Activated CD4-positive, alpha-beta memory T cell treated with anti-CD3 and anti-CD28 coated beads, Interleukin-2, amount 10 ng/mL, durations not matched to agents 7 days and 5 days (primary cell): ENCODE results near the gene DNM3. TPM values are rescaled to one million over a fixed set of nuclear protein-coding genes. Genes with fewer than 3 reads are reported as not detected.

ENCODE experiments used
- CTCF ChIA-PET: fragments of 350-600 bp; sonication (Branson Sonifier 250); formaldehyde crosslinking; loops from one replicate; lab custom pipeline; 2021; ENCODE audit warnings: antibody characterized with exemption, inconsistent platforms; lab: Charles Lee
- POLR2A ChIA-PET: fragments of 350-600 bp; sonication (Branson Sonifier 250); formaldehyde crosslinking; loops from one replicate; lab custom pipeline; 2021; ENCODE audit warnings: antibody characterized with exemption; lab: Charles Lee
- DNase-seq: peaks from one replicate; pipeline ENCODE4 v3.0.0-alpha.2; 2020
- H3K27ac Mint-ChIP-seq: one replicate; pipeline ENCODE4 v1.8.0; 2021; ENCODE audit warnings: mild to moderate bottlenecking, mixed read lengths
- H3K27me3 Mint-ChIP-seq: one replicate; pipeline ENCODE4 v1.8.0; 2021; ENCODE audit warnings: mixed read lengths
- H3K36me3 Mint-ChIP-seq: one replicate; pipeline ENCODE4 v1.8.0; 2021; ENCODE audit warnings: low read depth, mixed read lengths
- H3K4me1 Mint-ChIP-seq: one replicate; pipeline ENCODE4 v1.8.0; 2021; ENCODE audit warnings: mixed read lengths
- H3K4me3 Mint-ChIP-seq: one replicate; pipeline ENCODE4 v1.8.0; 2021; ENCODE audit warnings: mild to moderate bottlenecking, mixed read lengths
- H3K9me3 Mint-ChIP-seq: one replicate; pipeline ENCODE4 v1.8.0; 2021; ENCODE audit warnings: mixed read lengths
- total RNA-seq, 2 experiments: library from RNA; stranded (reverse); gene quantifications; one replicate each; pipeline ENCODE4 v1.2.3, GENCODE V29; 2021

The DNM3 gene
- total RNA-seq, 2 experiments from 2014 or later = 2.0 to 2.2 TPM

GRCh38 chr1:171883849-171884248, 42.6 kb downstream of the DNM3 start:
- ChIA-PET POLR2A (no interaction called here), CTCF (interaction anchor here (0.7 kb wide), 1 partner anchor 239 kb away, joined by 3 read pairs; no protein-coding TSS in a partner anchor)
- DNase-seq = no peak
- Mint-ChIP-seq H3K9me3 (peaks cover 2% of the 10 kb centered on the region), H3K27ac (no peak overlapping the region), H3K27me3 (no peaks in the 10 kb centered on the region), H3K4me1 (peaks cover 13% of the 10 kb centered on the region), H3K4me3 (no peak overlapping the region), H3K36me3 (no peaks in the 10 kb centered on the region)

GRCh38 chr1:171884475-171884874, 43.2 kb downstream of the DNM3 start:
- no peak for DNase-seq
- Mint-ChIP-seq H3K36me3 (no peaks in the 10 kb centered on the region), H3K27me3 (no peaks in the 10 kb centered on the region)

GRCh38 chr1:171890131-171890530, 48.8 kb downstream of the DNM3 start:
- Mint-ChIP-seq H3K9me3 (peaks cover 2% of the 10 kb centered on the region), H3K27me3 (no peaks in the 10 kb centered on the region), H3K27ac (no peak overlapping the region), H3K36me3 (no peaks in the 10 kb centered on the region), H3K4me1 (no peaks in the 10 kb centered on the region), H3K4me3 (no peak overlapping the region)
- ChIA-PET CTCF (no interaction called here), POLR2A (no interaction called here)
- DNase-seq = no peak

More at GRCh38 chr1:171884475-171884874, 43.2 kb downstream of the DNM3 start:
- CTCF ChIA-PET = interaction anchor here (0.7 kb wide), 1 partner anchor 240 kb away, joined by 3 read pairs; no protein-coding TSS in a partner anchor
- H3K4me3 Mint-ChIP-seq = no peak overlapping the region
- peaks cover 2% of the 10 kb centered on the region for H3K9me3 Mint-ChIP-seq
- POLR2A ChIA-PET = no interaction called here
- H3K4me1 Mint-ChIP-seq = peaks cover 13% of the 10 kb centered on the region
- H3K27ac Mint-ChIP-seq = no peak overlapping the region

GRCh38 chr1:171896936-171897703, 55.8 kb downstream of the DNM3 start:
- Mint-ChIP-seq H3K36me3 (no peaks in the 10 kb centered on the region), H3K9me3 (no peaks in the 10 kb centered on the region), H3K4me1 (no peaks in the 10 kb centered on the region), H3K4me3 (no peak overlapping the region), H3K27ac (no peak overlapping the region), H3K27me3 (no peaks in the 10 kb centered on the region)
- ChIA-PET POLR2A (no interaction called here), CTCF (no interaction called here)
- no peak for DNase-seq

- H3K4me1 Mint-ChIP-seq = peaks cover 2% of the 10 kb centered on the region
- no peaks in the 10 kb centered on the region for H3K36me3 Mint-ChIP-seq
These were observed 57.6 kb downstream of the DNM3 start for GRCh38 chr1:171898941-171899340.

GRCh38 chr1:171899838-171900237, 58.5 kb downstream of the DNM3 start:
- CTCF ChIA-PET = no interaction called here
- Mint-ChIP-seq H3K27me3 (no peaks in the 10 kb centered on the region), H3K4me3 (no peak overlapping the region), H3K36me3 (no peaks in the 10 kb centered on the region), H3K9me3 (no peaks in the 10 kb centered on the region), H3K4me1 (peaks cover 2% of the 10 kb centered on the region), H3K27ac (no peak overlapping the region)
- DNase-seq = no peak
- POLR2A ChIA-PET = no interaction called here

More at GRCh38 chr1:171898941-171899340, 57.6 kb downstream of the DNM3 start:
- H3K4me3 Mint-ChIP-seq = no peak overlapping the region
- no peak overlapping the region for H3K27ac Mint-ChIP-seq
- no peaks in the 10 kb centered on the region for H3K9me3 Mint-ChIP-seq
- no peak for DNase-seq
- no peaks in the 10 kb centered on the region for H3K27me3 Mint-ChIP-seq
- CTCF ChIA-PET = no interaction called here
- POLR2A ChIA-PET = no interaction called here

- Mint-ChIP-seq H3K27ac (no peak overlapping the region), H3K27me3 (peaks cover 1% of the 10 kb centered on the region), H3K4me1 (peaks cover 2% of the 10 kb centered on the region), H3K36me3 (no peaks in the 10 kb centered on the region), H3K9me3 (no peaks in the 10 kb centered on the region), H3K4me3 (no peak overlapping the region)
- POLR2A ChIA-PET = no interaction called here
- no peak for DNase-seq
- CTCF ChIA-PET = no interaction called here
These were observed 59.9 kb downstream of the DNM3 start for GRCh38 chr1:171901245-171901644.

- Mint-ChIP-seq H3K9me3 (no peaks in the 10 kb centered on the region), H3K4me3 (no peak overlapping the region), H3K27ac (no peak overlapping the region), H3K27me3 (peaks cover 1% of the 10 kb centered on the region), H3K36me3 (no peaks in the 10 kb centered on the region), H3K4me1 (peaks cover 2% of the 10 kb centered on the region)
- POLR2A ChIA-PET = no interaction called here
- CTCF ChIA-PET = no interaction called here
- no peak for DNase-seq
These were observed 61.2 kb downstream of the DNM3 start for GRCh38 chr1:171902527-171902926.

GRCh38 chr1:171904778-171905450, 63.6 kb downstream of the DNM3 start:
- H3K27ac Mint-ChIP-seq = no peak overlapping the region
- POLR2A ChIA-PET = no interaction called here
- H3K4me3 Mint-ChIP-seq = no peak overlapping the region
- H3K4me1 Mint-ChIP-seq = peaks cover 5% of the 10 kb centered on the region
- CTCF ChIA-PET = no interaction called here
- no peaks in the 10 kb centered on the region for H3K9me3 Mint-ChIP-seq
- H3K36me3 Mint-ChIP-seq = no peaks in the 10 kb centered on the region
- DNase-seq = no peak
- H3K27me3 Mint-ChIP-seq = peaks cover 1% of the 10 kb centered on the region

GRCh38 chr1:171909711-171910110, 68.4 kb downstream of the DNM3 start:
- Mint-ChIP-seq H3K36me3 (no peaks in the 10 kb centered on the region), H3K27me3 (peaks cover 4% of the 10 kb centered on the region), H3K4me3 (no peak overlapping the region), H3K4me1 (peaks cover 3% of the 10 kb centered on the region), H3K27ac (no peak overlapping the region), H3K9me3 (no peaks in the 10 kb centered on the region)
- ChIA-PET CTCF (no interaction called here), POLR2A (no interaction called here)
- DNase-seq = no peak

- ChIA-PET CTCF (interaction anchor here (1.7 kb wide), 1 partner anchor 266 kb away, joined by 3 read pairs; no protein-coding TSS in a partner anchor), POLR2A (no interaction called here)
- Mint-ChIP-seq H3K4me1 (peaks cover 3% of the 10 kb centered on the region), H3K36me3 (no peaks in the 10 kb centered on the region), H3K27me3 (peaks cover 2% of the 10 kb centered on the region), H3K9me3 (no peaks in the 10 kb centered on the region), H3K27ac (no peak overlapping the region), H3K4me3 (no peak overlapping the region)
- no peak for DNase-seq
These were observed 69.5 kb downstream of the DNM3 start for GRCh38 chr1:171910786-171911185.

- Mint-ChIP-seq H3K4me3 (no peak overlapping the region), H3K27ac (no peak overlapping the region), H3K9me3 (no peaks in the 10 kb centered on the region), H3K27me3 (peaks cover 2% of the 10 kb centered on the region), H3K36me3 (no peaks in the 10 kb centered on the region), H3K4me1 (peaks cover 3% of the 10 kb centered on the region)
- POLR2A ChIA-PET = no interaction called here
- DNase-seq = no peak
- CTCF ChIA-PET = interaction anchor here (1.7 kb wide), 1 partner anchor 267 kb away, joined by 3 read pairs; no protein-coding TSS in a partner anchor
These were observed 70.2 kb downstream of the DNM3 start for GRCh38 chr1:171911506-171911905.

- H3K27me3 Mint-ChIP-seq = peaks cover 2% of the 10 kb centered on the region
- H3K27ac Mint-ChIP-seq = no peak overlapping the region
- no peaks in the 10 kb centered on the region for H3K36me3 Mint-ChIP-seq
- no peak for DNase-seq
- H3K9me3 Mint-ChIP-seq = no peaks in the 10 kb centered on the region
- ChIA-PET CTCF (no interaction called here), POLR2A (no interaction called here)
- H3K4me3 Mint-ChIP-seq = no peak overlapping the region
- H3K4me1 Mint-ChIP-seq = peaks cover 3% of the 10 kb centered on the region
These were observed 71.3 kb downstream of the DNM3 start for GRCh38 chr1:171912509-171913175.
